Measurements from ENCODE around the gene ZBTB7C. TPM values are rescaled to one million over a fixed set of nuclear protein-coding genes. Genes with fewer than 3 reads are reported as not detected.

Gene ZBTB7C
- total and polyA plus RNA-seq, 4 donors, result 3.2 to 10.9 (median 3.7) TPM

GRCh38 chr18:48155856-48156255, 253.3 kb downstream of the ZBTB7C start:
- Histone ChIP-seq H3K36me3 (ENCODE audit: control insufficient read depth in 4 of 4, insufficient read depth in 4 of 4, low read length in 4 of 4) (no peaks in the 10 kb centered on the region), H3K9me3 (ENCODE audit: control insufficient read depth in 4 of 4, insufficient read depth in 3 of 4, low read length in 3 of 4) (no peaks in the 10 kb centered on the region), H3K9ac (ENCODE audit: insufficient read depth in 1 of 2, low read length in 2 of 2) (no peak overlapping the region), H3K27ac (ENCODE audit: low read depth in 1 of 2, low read length in 1 of 2) (no peak overlapping the region), H3K4me1 (ENCODE audit: control insufficient read depth in 5 of 5, insufficient read depth in 5 of 5, low read length in 5 of 5) (peaks cover 0 to 10% (median 4%) of the 10 kb centered on the region in 5 donors), H3K27me3 (ENCODE audit: control insufficient read depth in 3 of 3, insufficient read depth in 3 of 3, low read length in 2 of 3) (no peaks in the 10 kb centered on the region), H3K4me3 (no peak overlapping the region)
- TF ChIP-seq CTCF (IDR thresholded peaks at IDR 0.05; ENCODE audit: control extremely low read depth, extremely low read depth), result no peak
- DNase-seq (no peak), ATAC-seq (ENCODE audit: insufficient read depth, low FRiP score) (no peak)
- WGBS, 2 donors, result 72 to 73% methylated on average over 4 of the region's 4 CpGs

- no peak overlapping the region for H3K27ac ChIP-seq (ENCODE audit: low read depth in 1 of 2, low read length in 1 of 2)
- no peaks in the 10 kb centered on the region for H3K9me3 ChIP-seq (ENCODE audit: control insufficient read depth in 4 of 4, insufficient read depth in 3 of 4, low read length in 3 of 4)
- H3K27me3 ChIP-seq (ENCODE audit: control insufficient read depth in 3 of 3, insufficient read depth in 3 of 3, low read length in 2 of 3), result no peaks in the 10 kb centered on the region
- no peak overlapping the region for H3K9ac ChIP-seq (ENCODE audit: insufficient read depth in 1 of 2, low read length in 2 of 2)
- no peak for TF ChIP-seq CTCF (IDR thresholded peaks at IDR 0.05; ENCODE audit: control extremely low read depth, extremely low read depth)
- H3K4me1 ChIP-seq (ENCODE audit: control insufficient read depth in 5 of 5, insufficient read depth in 5 of 5, low read length in 5 of 5), result peaks cover 0 to 9% (median 0%) of the 10 kb centered on the region in 5 donors
- ATAC-seq (ENCODE audit: insufficient read depth, low FRiP score), result no peak
- no peak for DNase-seq
- no peaks in the 10 kb centered on the region for H3K36me3 ChIP-seq (ENCODE audit: control insufficient read depth in 4 of 4, insufficient read depth in 4 of 4, low read length in 4 of 4)
- no peak overlapping the region for H3K4me3 ChIP-seq
Measured at GRCh38 chr18:48154828-48155227, 254.4 kb downstream of the ZBTB7C start.

- DNase-seq (no peak), ATAC-seq (ENCODE audit: insufficient read depth, low FRiP score) (peak; percentile 66)
- H3K9me3 ChIP-seq (ENCODE audit: control insufficient read depth in 4 of 4, insufficient read depth in 3 of 4, low read length in 3 of 4), result no peaks in the 10 kb centered on the region
- no peak overlapping the region for H3K9ac ChIP-seq (ENCODE audit: insufficient read depth in 1 of 2, low read length in 2 of 2)
- H3K4me3 ChIP-seq, result no peak overlapping the region
- H3K4me1 ChIP-seq (ENCODE audit: control insufficient read depth in 5 of 5, insufficient read depth in 5 of 5, low read length in 5 of 5), result peaks cover 0 to 9% (median 0%) of the 10 kb centered on the region in 5 donors
- TF ChIP-seq CTCF (IDR thresholded peaks at IDR 0.05; ENCODE audit: control extremely low read depth, extremely low read depth), result no peak
- WGBS, 2 donors, result 85 to 90% methylated on average over 7 of the region's 7 CpGs
- H3K27ac ChIP-seq (ENCODE audit: low read depth in 1 of 2, low read length in 1 of 2), result peak overlapping the region in 1 of 2 donors; percentile 79
- no peaks in the 10 kb centered on the region for H3K27me3 ChIP-seq (ENCODE audit: control insufficient read depth in 3 of 3, insufficient read depth in 3 of 3, low read length in 2 of 3)
- no peaks in the 10 kb centered on the region for H3K36me3 ChIP-seq (ENCODE audit: control insufficient read depth in 4 of 4, insufficient read depth in 4 of 4, low read length in 4 of 4)
Measured at GRCh38 chr18:48153613-48154481, 255.3 kb downstream of the ZBTB7C start.

Measured in lung (tissue), 12 donors.